NOMO-1 treated with dmso at 0.1 percent for 144 hours (cell line): Measurements from ENCODE around the gene TMEM87B.
"Not testable (repeated sequence)": the region's sequence is repeated elsewhere in the genome, so short reads cannot be mapped to it uniquely, and the experiment has no call there.

Source experiments
- DNase-seq: peaks from one replicate; lab custom pipeline; 2025; ENCODE audit not compliant: unreplicated experiment; lab: John Stamatoyannopoulos, UW

TMEM87B gene

DNA sequence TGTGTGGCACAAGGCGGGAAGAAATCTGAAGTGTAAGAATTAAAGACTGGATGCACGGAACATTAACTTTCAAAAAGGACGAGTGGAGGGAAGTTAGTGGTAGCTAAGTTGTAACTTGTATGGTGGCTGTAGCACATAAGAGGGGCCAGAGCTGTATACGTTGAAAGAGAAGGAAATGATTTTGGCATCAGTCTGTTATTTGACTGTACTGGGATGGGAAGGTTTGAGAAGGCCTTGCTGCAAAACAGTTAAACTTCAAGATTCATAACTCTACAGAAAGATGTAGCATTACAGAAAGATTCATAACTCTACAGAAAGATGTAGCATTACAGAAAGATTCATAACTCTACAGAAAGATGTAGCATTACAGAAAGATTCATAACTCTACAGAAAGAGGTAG lies 58.3 kb downstream of the TMEM87B start:
- DNase-seq = not testable (repeated sequence)

GRCh38 chr2:112118148-112118547 lies 63.1 kb downstream of the TMEM87B start:
- DNase-seq = no peak

- DNase-seq = peak; percentile 9
Observed at GRCh38 chr2:112121682-112122254, 66.7 kb downstream of the TMEM87B start.

DNA sequence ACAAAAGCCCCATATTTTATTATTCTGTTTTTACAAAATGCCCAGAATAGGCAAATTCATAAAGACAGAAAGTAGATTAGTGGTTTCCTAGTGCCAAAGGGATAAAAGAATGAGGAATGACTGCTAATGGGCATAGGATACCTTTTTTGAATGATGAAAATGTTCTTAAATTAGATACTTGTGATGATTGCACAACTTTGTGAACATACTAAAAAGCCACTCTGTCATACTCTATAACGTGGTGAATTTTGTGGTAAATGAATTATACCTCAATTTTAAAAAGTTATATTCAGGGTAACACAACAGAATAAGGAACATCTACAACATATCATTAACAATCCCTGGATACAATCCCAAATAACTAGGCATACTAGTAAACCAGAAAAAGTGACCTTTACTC lies 74.0 kb downstream of the TMEM87B start:
- no peak for DNase-seq

GRCh38 chr2:112133344-112133743 lies 78.3 kb downstream of the TMEM87B start:
- no peak for DNase-seq

GRCh38 chr2:112134120-112134519 lies 79.1 kb downstream of the TMEM87B start:
- DNase-seq = no peak

DNA sequence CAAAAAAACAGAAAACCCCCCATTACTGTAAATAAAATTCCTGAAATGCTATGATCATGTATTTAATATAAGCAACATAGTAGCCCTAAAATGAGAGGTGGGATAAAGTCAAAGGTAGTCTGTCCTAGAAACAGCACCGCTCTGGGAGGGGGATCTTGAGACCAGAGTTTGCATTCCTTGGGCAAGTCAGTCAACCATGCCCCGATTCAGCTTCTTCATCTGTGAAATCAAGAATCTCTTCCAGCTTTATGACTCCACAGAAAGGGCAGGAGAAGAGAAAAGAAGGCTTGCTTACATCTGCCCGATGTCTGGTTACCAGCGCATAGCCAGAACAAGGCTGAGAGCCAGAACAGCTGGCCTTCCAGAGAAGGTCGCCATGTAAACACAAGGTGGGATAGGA lies 81.0 kb downstream of the TMEM87B start:
- DNase-seq = no peak

DNA sequence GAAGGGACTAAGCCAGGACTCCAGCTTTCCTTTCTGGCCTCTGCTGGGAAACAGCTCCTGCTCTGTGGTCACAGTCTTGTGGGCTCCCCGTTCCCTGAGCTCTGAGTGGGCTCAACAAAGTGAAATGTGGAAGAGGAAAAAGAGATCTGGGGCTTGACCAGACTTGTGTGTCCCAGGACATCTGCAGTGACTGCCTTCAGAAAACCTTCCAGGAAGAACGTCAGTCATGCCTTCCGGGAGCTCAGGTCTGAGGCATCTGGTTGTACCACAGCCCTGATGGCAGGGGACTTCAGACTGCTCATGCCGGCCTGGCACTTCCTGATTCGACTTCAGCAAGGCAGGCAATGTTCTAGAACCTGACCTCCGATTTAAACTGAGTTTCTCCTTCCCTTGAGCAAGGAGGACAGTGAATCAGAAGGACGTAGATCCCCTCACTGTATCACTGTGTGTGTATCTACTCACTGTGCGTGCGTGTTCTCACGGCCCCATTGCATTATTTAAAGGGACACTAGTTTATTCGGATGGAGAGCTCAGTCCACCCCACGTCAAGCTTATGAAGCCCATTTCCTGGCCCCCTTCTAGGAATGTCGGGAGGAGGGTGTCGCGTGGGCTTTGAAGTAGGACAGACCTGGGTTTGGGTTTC lies 82.6 kb downstream of the TMEM87B start:
- DNase-seq = peak; percentile 6

DNA sequence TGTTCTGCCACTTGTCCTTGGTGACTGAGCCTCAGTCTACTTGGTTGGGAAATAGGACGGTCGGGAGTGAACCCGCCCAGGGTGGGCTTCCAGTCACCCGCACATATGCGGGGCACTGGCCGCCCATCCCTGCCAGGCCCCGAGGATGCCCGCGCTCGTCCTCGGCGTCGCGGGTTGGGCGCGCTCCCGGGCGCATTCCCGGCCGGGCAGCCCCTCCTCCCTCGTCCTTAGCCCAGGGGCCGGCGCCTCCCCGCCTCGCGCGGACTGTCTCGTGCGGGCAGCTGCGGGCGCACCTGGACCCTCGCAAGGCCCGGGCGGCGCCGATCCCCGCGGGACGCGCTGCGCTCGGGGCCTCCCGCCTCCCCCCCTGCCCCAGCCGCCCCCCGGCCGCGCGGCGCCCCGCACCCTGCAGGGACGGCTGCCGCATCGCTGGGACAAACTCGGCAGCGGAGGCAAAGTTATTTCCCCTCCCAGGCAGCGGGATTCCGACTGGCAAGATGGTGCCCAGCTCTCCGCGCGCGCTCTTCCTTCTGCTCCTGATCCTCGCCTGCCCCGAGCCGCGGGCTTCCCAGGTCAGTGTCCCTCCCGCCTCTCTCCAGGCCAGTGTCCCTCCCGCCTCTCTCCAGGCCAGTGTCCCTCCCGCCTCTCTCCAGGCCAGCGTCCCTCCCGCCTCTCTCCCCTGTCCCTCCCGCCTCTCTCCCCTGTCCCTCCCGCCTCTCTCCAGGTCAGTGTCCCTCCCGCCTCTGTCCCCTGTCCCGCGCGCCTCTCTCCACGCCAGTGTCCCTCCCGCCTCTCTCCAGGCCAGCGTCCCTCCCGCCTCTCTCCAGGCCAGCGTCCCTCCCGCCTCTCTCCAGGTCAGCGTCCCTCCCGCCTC lies 83.3 kb downstream of the TMEM87B start, which contains the start of gene FBLN7:
Gene FBLN7, plus strand, starts transcription at position 227 of the 874 bp plus-strand sequence. Its CDS starts 271 bp downstream, at position 498.
- no peak for DNase-seq

DNA sequence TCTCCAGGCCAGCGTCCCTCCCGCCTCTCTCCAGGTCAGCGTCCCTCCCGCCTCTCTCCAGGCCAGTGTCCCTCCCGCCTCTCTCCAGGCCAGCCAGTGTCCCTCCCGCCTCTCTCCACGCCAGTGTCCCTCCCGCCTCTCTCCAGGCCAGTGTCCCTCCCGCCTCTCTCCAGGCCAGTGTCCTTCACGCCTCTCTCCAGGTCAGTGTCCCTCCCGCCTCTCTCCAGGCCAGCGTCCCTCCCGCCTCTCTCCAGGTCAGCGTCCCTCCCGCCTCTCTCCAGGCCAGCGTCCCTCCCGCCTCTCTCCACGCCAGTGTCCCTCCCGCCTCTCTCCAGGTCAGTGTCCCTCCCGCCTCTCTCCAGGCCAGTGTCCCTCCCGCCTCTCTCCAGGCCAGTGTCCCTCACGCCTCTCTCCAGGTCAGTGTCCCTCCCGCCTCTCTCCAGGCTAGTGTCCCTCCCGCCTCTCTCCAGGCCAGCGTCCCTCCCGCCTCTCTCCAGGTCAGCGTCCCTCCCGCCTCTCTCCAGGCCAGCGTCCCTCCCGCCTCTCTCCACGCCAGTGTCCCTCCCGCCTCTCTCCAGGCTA lies 84.1 kb downstream of the TMEM87B start:
- DNase-seq = not testable (repeated sequence)

- not testable (repeated sequence) for DNase-seq
Observed at GRCh38 chr2:112139661-112140204, 84.7 kb downstream of the TMEM87B start.

DNA sequence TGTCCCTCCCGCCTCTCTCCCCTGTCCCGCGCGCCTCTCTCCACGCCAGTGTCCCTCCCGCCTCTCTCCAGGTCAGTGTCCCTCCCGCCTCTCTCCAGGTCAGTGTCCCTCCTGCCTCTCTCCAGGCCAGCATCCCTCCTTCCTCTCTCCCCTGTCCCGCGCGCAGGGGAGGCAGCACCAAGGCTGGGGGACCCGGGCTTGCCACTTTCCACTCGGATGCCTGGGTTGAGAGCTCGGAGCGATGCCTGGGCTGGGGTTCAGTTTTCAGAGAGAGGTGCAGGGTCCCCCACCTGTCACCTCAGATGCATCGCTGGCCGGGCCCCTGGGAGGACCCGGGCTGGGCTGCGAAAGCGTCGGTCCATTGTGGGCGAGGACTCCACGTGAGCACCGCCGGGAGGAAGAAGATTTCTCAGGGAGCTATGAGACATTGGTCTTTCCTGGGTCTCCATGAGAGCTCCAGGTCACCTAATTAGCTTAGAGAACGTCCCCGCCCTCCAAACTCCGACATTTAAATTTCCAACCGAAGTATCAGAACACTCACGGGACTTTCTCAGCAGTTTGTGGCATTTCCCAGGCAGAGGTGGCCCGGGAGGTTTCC lies 85.2 kb downstream of the TMEM87B start:
- no peak for DNase-seq

GRCh38 chr2:112140899-112141625 lies 86.0 kb downstream of the TMEM87B start:
- no peak for DNase-seq

GRCh38 chr2:112141626-112142007 lies 86.5 kb downstream of the TMEM87B start:
- no peak for DNase-seq

DNA sequence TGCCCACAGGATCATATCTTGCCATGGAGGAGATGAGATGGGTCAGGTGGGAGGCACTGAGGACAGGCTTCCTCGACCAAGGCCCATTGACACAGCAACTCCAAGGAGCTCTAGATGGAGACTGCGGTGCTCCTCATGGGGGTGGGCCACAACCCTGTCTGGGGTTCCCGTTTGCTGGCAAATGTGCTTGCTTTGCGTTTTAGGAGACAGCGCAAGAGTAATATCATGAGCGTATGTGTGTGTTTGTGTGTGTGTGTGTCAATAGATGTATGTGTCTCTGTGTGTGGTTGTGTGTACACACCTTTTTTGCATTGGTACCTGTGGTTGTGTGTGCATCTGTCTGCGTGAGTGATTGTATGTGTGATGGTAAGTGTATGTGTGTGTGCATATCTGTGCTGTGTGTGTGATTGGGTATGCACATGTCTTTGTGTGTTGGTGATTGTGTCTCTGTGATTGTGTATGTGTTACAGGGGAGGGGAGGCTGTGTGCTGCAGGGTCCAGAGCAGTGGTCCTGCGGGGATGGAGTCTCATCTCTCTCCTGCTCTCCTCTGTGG lies 87.5 kb downstream of the TMEM87B start:
- no peak for DNase-seq

DNA sequence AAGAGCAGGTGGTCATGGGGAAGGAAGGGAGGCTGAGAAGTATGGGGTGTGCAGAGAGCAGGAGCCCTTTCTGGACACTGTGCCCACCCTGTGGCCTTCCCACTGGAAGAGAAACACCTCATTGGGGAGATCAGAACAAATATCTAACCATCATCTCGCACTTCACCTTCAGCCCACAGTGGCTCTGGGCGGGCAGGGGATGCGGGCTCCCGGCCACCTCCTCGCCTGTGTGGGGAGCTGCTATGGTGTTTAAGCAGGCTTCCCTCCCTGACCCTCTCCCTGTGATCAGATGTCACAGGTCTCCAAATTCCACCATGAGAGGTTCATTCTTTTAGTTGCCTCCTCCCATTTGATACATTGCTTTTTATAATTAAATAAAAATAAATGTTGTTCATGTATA lies 88.1 kb downstream of the TMEM87B start:
- no peak for DNase-seq

GRCh38 chr2:112144966-112145365 lies 89.9 kb downstream of the TMEM87B start:
- no peak for DNase-seq

- no peak for DNase-seq
Observed at GRCh38 chr2:112147382-112148168, 92.5 kb downstream of the TMEM87B start.

DNA sequence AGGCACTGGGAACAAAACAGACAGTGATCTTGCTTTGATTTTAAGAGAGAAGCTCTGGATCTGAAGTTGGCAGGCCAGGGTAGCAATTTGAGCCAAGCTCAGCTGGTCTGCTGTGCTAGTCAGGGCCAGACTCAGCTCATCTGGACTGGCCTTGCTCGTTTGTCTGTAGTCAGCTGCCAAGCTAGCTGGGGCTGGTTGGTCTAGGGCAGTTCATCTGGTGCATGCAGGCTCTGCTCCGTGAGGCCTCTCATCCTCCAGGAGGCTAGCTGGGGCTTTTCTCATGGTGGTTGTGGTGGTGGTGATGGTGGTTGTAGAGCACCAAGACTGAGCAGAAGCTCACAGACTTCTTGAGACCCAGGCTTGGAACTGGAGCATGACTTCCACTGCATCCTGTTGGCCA lies 93.4 kb downstream of the TMEM87B start:
- DNase-seq = no peak
